Erythroblast (primary cell): ENCODE results near the gene FBXW5.

Experiments used
- GATA1 ChIP-seq: IDR thresholded peaks from 2 replicates; pipeline ENCODE4 v1.6.1; 2011; ENCODE audit warnings: low read depth, mild to moderate bottlenecking, control low read depth, low read length, moderate library complexity
- POLR2A ChIP-seq: IDR thresholded peaks from 2 replicates; pipeline ENCODE4 v1.6.1; 2011; ENCODE audit warnings: mild to moderate bottlenecking, low read length

GRCh38 chr9:136974817-136975535 lies 30.4 kb upstream of the FBXW5 start:
- TF ChIP-seq POLR2A (no peak), GATA1 (no peak)
